Endothelial cell of umbilical vein (primary cell): ENCODE data around the gene KANSL1L. TPM values are rescaled to one million over a fixed set of nuclear protein-coding genes. Genes with fewer than 3 reads are reported as not detected.

ENCODE experiments used
- BruUV-seq: library from RNA; stranded (reverse); fragments of 400-500 nt; replicated peaks from 2 replicates; lab custom pipeline; 2021; lab: Mats Ljungman, UMichigan
- CTCF ChIA-PET: fragments of 300-600, 350-600 bp; sonication (Branson Sonifier 250); formaldehyde crosslinking; loops from one replicate; lab custom pipeline; 2021; ENCODE audit warnings: antibody characterized with exemption, inconsistent platforms; lab: Charles Lee
- POLR2A ChIA-PET: fragments of 300-600, 350-600 bp; sonication (Branson Sonifier 250); formaldehyde crosslinking; loops from one replicate; lab custom pipeline; 2021; ENCODE audit warnings: antibody characterized with exemption, inconsistent platforms; lab: Charles Lee
- DNase-seq: peaks from one replicate; pipeline ENCODE4 v3.0.0-alpha.2; 2011; ENCODE audit warnings: low read depth, low spot score
- FAIRE-seq: peaks from 2 replicates; lab custom pipeline; 2011; peaks lifted over from hg19 to GRCh38; lab: Jason Lieb, UNC
- H2AFZ ChIP-seq: 2 replicates; pipeline ENCODE4 v1.6.0; 2012; ENCODE audit warnings: low read depth, low read length, control low read depth, inconsistent platforms
- H3K27ac ChIP-seq: 2 replicates; pipeline ENCODE4 v1.5.1; 2011; ENCODE audit warnings: low read depth, mild to moderate bottlenecking, control low read depth, low read length, moderate library complexity; ENCODE audit not compliant: insufficient read depth
- H3K27me3 ChIP-seq, 2 experiments: 2 replicates each; pipeline versions ENCODE4 v1.6.0 to v1.6.1; 2011; ENCODE audit warnings: low read length in 2 of 2, mixed read lengths in 1 of 2; ENCODE audit not compliant: control insufficient read depth in 2 of 2, insufficient read depth in 2 of 2
- H3K36me3 ChIP-seq, 2 experiments: 2 replicates in 1 of 2; 3 replicates in 1 of 2; pipeline ENCODE4 v1.5.1; 2011; ENCODE audit warnings: low read length in 2 of 2, mild to moderate bottlenecking in 1 of 2, moderate library complexity in 1 of 2; ENCODE audit not compliant: control insufficient read depth in 2 of 2, insufficient read depth in 2 of 2; ENCODE audit errors: extremely low read depth in 1 of 2
- H3K4me1 ChIP-seq: 3 replicates; pipeline ENCODE4 v1.5.1; 2011; ENCODE audit warnings: mild to moderate bottlenecking, low read length; ENCODE audit not compliant: control insufficient read depth, insufficient read depth; ENCODE audit errors: extremely low read depth
- H3K4me2 ChIP-seq: 2 replicates; pipeline ENCODE4 v1.6.1; 2011; ENCODE audit warnings: low read length, control low read depth, mixed read lengths; ENCODE audit not compliant: insufficient read depth
- H3K4me3 ChIP-seq, 3 experiments: fragments of 200-600 bp in 1 of 3; sonication (generic), shearing (Covaris generic) in 1 of 3; replicated peaks in 1 of 3; 2 replicates each; pipeline ENCODE4 v1.5.1; 2011 to 2016; ENCODE audit warnings: control low read depth in 3 of 3, low read length in 3 of 3, mild to moderate bottlenecking in 2 of 3, inconsistent platforms in 1 of 3, low read depth in 1 of 3, moderate library complexity in 1 of 3; ENCODE audit not compliant: insufficient read depth in 1 of 3
- H3K79me2 ChIP-seq: 2 replicates; pipeline ENCODE4 v1.6.0; 2012; ENCODE audit warnings: low read length, inconsistent platforms; ENCODE audit not compliant: control insufficient read depth, insufficient read depth
- H3K9ac ChIP-seq: replicated peaks from 2 replicates; pipeline ENCODE3; 2011; ENCODE audit warnings: low read length, control low read depth; ENCODE audit not compliant: insufficient read depth; ENCODE audit errors: extremely low read depth
- H3K9me1 ChIP-seq: replicated peaks from 3 replicates; pipeline ENCODE4 v1.6.0; 2011; ENCODE audit warnings: mild to moderate bottlenecking, low read length; ENCODE audit not compliant: control insufficient read depth, insufficient read depth; ENCODE audit errors: extremely low read depth
- H3K9me3 ChIP-seq: replicated peaks from 2 replicates; pipeline ENCODE4 v1.5.1; 2012; ENCODE audit warnings: low read length, inconsistent platforms; ENCODE audit not compliant: control insufficient read depth, insufficient read depth
- H4K20me1 ChIP-seq: replicated peaks from 2 replicates; pipeline ENCODE3; 2011; ENCODE audit warnings: mild to moderate bottlenecking, low read length; ENCODE audit not compliant: control insufficient read depth, insufficient read depth; ENCODE audit errors: extremely low read depth
- CTCF ChIP-seq, 2 donors: IDR thresholded peaks; 1 replicate in 1 of 2; 2 replicates in 1 of 2; pipeline ENCODE4 v1.5.1; 2011; ENCODE audit warnings: low read length in 2 of 2, mild to moderate bottlenecking in 2 of 2, moderate library complexity in 2 of 2, control low read depth in 1 of 2, inconsistent platforms in 1 of 2, low read depth in 1 of 2; ENCODE audit not compliant: insufficient read depth in 1 of 2; ENCODE audit errors: extremely low read depth in 1 of 2
- EZH2 ChIP-seq: IDR thresholded peaks from 2 replicates; pipeline ENCODE4 v1.6.1; 2012; ENCODE audit warnings: borderline replicate concordance, low read depth, mild to moderate bottlenecking, moderate library complexity, low read length, inconsistent platforms; ENCODE audit not compliant: severe bottlenecking
- FOS ChIP-seq: IDR thresholded peaks from 2 replicates; pipeline ENCODE4 v1.6.1; 2011; ENCODE audit warnings: mild to moderate bottlenecking, low read length, moderate library complexity, borderline replicate concordance; ENCODE audit not compliant: insufficient read depth
- GATA2 ChIP-seq: IDR thresholded peaks from 2 replicates; pipeline ENCODE4 v1.7.0; 2011; ENCODE audit warnings: low read depth, mild to moderate bottlenecking, moderate library complexity, mixed read lengths, low read length; ENCODE audit not compliant: insufficient read length, insufficient read depth
- JUN ChIP-seq: IDR thresholded peaks from 2 replicates; pipeline ENCODE4 v1.6.1; 2011; ENCODE audit warnings: borderline replicate concordance, low read depth; ENCODE audit not compliant: insufficient read length, insufficient read depth
- MAX ChIP-seq: IDR thresholded peaks from 2 replicates; pipeline ENCODE4 v1.6.1; 2011; ENCODE audit not compliant: insufficient read depth, insufficient read length
- MYC ChIP-seq: IDR thresholded peaks from one replicate; pipeline ENCODE4 v1.6.1; 2011; ENCODE audit warnings: mild to moderate bottlenecking, low read depth, low read length
- POLR2A ChIP-seq: IDR thresholded peaks from 2 replicates; pipeline ENCODE4 v1.6.1; 2012; ENCODE audit warnings: low read depth, mild to moderate bottlenecking, control low read depth, low read length
- POLR2AphosphoS5 ChIP-seq: IDR thresholded peaks from 2 replicates; pipeline ENCODE4 v1.6.1; 2012; ENCODE audit warnings: low read depth, mild to moderate bottlenecking, control low read depth, low read length, moderate library complexity; ENCODE audit not compliant: insufficient read depth
- dilution Hi-C: fragments of 300-500 bp; cut with MboI; formaldehyde crosslinking; loops from one replicate; pipeline ENCODE4 v1.15.0; 2019; ENCODE audit warnings: low sequenced_read_pairs; ENCODE audit not compliant: extremely low pct_ligation_motif_present
- intact Hi-C: fragments of 100-400 bp; cut with micrococcal nuclease; formaldehyde crosslinking; loops from one replicate; pipeline ENCODE4 v1.10.0; 2022
- polyA plus RNA-seq, 4 experiments: library from polyadenylated mRNA; depleted of rRNA in 3 of 4; stranded (reverse) in 3 of 4; unstranded in 1 of 4; fragments of >200 nt; gene quantifications; 2 replicates each; pipeline versions ENCODE4 v1.2.1 to v1.2.3, GENCODE V29; 2011 to 2012; ENCODE audit warnings: missing spikeins in 1 of 4
- total RNA-seq: library from RNA; stranded (reverse); gene quantifications from 2 replicates; pipeline ENCODE4 v1.2.3, GENCODE V29; 2021

The KANSL1L gene
- total and polyA plus RNA-seq, 2 donors (not counting 3 experiments of a cell fraction or from before 2014, with no cell fraction given), result 4.3 to 14.0 TPM

GRCh38 chr2:210158236-210158635 is 13.0 kb downstream of the KANSL1L start:
- Histone ChIP-seq H3K9ac (no peak overlapping the region), H3K9me3 (no peaks in the 10 kb centered on the region), H3K4me3 (no peak overlapping the region), H3K9me1 (no peaks in the 10 kb centered on the region), H3K4me2 (no peak overlapping the region), H4K20me1 (no peaks in the 10 kb centered on the region), H3K27ac (no peak overlapping the region), H3K4me1 (no peaks in the 10 kb centered on the region), H3K79me2 (peaks cover 2% of the 10 kb centered on the region), H3K36me3 (no peaks in the 10 kb centered on the region), H3K27me3 (no peaks in the 10 kb centered on the region), H2AFZ (no peak overlapping the region)
- TF ChIP-seq JUN (no peak), POLR2A (no peak), FOS (no peak), CTCF (IDR thresholded peaks at IDR 0.05; ENCODE audit: extremely low read depth in 1 of 2, insufficient read depth in 1 of 2, low read depth in 1 of 2, low read length in 2 of 2) (no peak), POLR2AphosphoS5 (no peak), MAX (no peak), GATA2 (no peak), EZH2 (no peak), MYC (no peak)
- intact Hi-C loops, result no loop called here
- POLR2A ChIA-PET, result no interaction called here
- BruUV-seq, result no TSS peak
- no peak for DNase-seq
- dilution Hi-C loops, result no loop called here
- CTCF ChIA-PET, result interaction anchor here (1.2 kb wide), 1 partner anchor 14 kb away, joined by 3 read pairs; no protein-coding TSS in a partner anchor
- no peak for FAIRE-seq
